NT2/D1 (cell line): ENCODE results near the gene CD300H.

ENCODE experiments used
- YY1 ChIP-seq: IDR thresholded peaks from 2 replicates; pipeline ENCODE4 v1.6.1; 2011; ENCODE audit not compliant: insufficient read length, insufficient read depth
- ZNF274 ChIP-seq: IDR thresholded peaks from 2 replicates; pipeline ENCODE4 v1.6.1; 2011; ENCODE audit warnings: mild to moderate bottlenecking, low read depth, low read length

DNA sequence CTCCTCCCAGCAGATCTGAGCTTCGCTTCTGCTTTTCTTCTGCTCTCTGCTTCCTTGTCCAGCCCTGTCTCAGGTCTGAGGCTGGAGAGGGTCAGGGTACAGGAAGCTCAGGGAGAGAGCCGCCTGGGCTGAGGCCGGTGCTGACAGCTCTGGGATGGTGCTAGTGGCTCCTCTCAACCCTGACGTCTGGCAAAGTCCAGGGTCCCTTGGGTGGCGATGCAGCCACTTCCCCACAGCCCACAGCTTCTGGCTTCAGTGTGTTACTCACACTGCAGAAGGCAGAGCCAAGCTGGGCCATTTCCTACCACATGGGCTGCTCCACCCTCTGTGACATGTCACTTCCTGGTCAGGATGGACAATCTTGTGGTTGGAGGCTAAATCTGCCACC lies 21.5 kb downstream of the CD300H start, which contains the start of gene CD300C:
- no peak for TF ChIP-seq YY1
- TF ChIP-seq ZNF274: no peak
